GM12891 (cell line): Measurements from ENCODE around the gene EBLN1.
A peak's percentile ranks its signal among the peaks of the same experiment; 100 is the strongest.
"Not testable (repeated sequence)": the region's sequence is repeated elsewhere in the genome, so short reads cannot be mapped to it uniquely, and the experiment has no call there.

Experiments used
- DNase-seq: peaks from one replicate; pipeline ENCODE4 v3.0.0; 2011; ENCODE audit warnings: low spot score; ENCODE audit not compliant: insufficient read length
- FAIRE-seq: peaks from 2 replicates; lab custom pipeline; 2011; peaks lifted over from hg19 to GRCh38; lab: Jason Lieb, UNC
- PAX5 ChIP-seq: IDR thresholded peaks from 2 replicates; pipeline ENCODE4 v1.6.1; 2011; ENCODE audit warnings: low read length, moderate library complexity, mild to moderate bottlenecking; ENCODE audit not compliant: insufficient read depth, severe bottlenecking
- POLR2A ChIP-seq: IDR thresholded peaks from 2 replicates; pipeline ENCODE4 v1.6.1; 2011; ENCODE audit warnings: low read depth, low read length, control low read depth
- POLR2AphosphoS5 ChIP-seq: IDR thresholded peaks from 2 replicates; pipeline ENCODE4 v1.6.1; 2011; ENCODE audit warnings: low read depth, low read length, control low read depth
- POU2F2 ChIP-seq: IDR thresholded peaks from 2 replicates; pipeline ENCODE4 v1.6.1; 2011; ENCODE audit warnings: low read depth, mild to moderate bottlenecking, control low read depth, low read length, moderate library complexity
- SPI1 ChIP-seq: IDR thresholded peaks from 2 replicates; pipeline ENCODE4 v1.6.1; 2011; ENCODE audit warnings: low read depth, low read length, control low read depth
- TAF1 ChIP-seq: IDR thresholded peaks from 2 replicates; pipeline ENCODE4 v1.6.1; 2011; ENCODE audit warnings: low read depth, low read length, control low read depth

EBLN1 gene

GRCh38 chr10:22228943-22229801 lies 11.4 kb upstream of the EBLN1 start:
- FAIRE-seq: peak; percentile 96
- DNase-seq: peak; percentile 56
- TF ChIP-seq POLR2A (no peak), SPI1 (no peak), POLR2AphosphoS5 (no peak), PAX5 (no peak), TAF1 (0 out of 2 replicates have a peak, but pooled peaks have one; percentile 41), POU2F2 (peak; percentile 17; the same call in 1 of the 2 replicates)

GRCh38 chr10:22228167-22228938 lies 10.5 kb upstream of the EBLN1 start:
- no peak for TF ChIP-seq SPI1
- no peak for TF ChIP-seq TAF1
- no peak for TF ChIP-seq POLR2AphosphoS5
- TF ChIP-seq POLR2A: no peak
- no peak for TF ChIP-seq PAX5
- no peak for TF ChIP-seq POU2F2
- no peak for FAIRE-seq

GRCh38 chr10:22226599-22226998 lies 8.8 kb upstream of the EBLN1 start:
- FAIRE-seq: no peak
- DNase-seq: no peak
- TF ChIP-seq PAX5 (no peak), POLR2A (no peak), POLR2AphosphoS5 (no peak), POU2F2 (no peak), TAF1 (no peak), SPI1 (no peak)

More at GRCh38 chr10:22228167-22228938, 10.5 kb upstream of the EBLN1 start:
- DNase-seq: no peak

- peak; percentile 23 for FAIRE-seq
- no peak for DNase-seq
- TF ChIP-seq SPI1: no peak
- TF ChIP-seq POLR2AphosphoS5: no peak
- no peak for TF ChIP-seq POU2F2
- TF ChIP-seq POLR2A: no peak
- TF ChIP-seq PAX5: no peak
- TF ChIP-seq TAF1: no peak
These were observed 4.7 kb upstream of the EBLN1 start for GRCh38 chr10:22222236-22223190.

- FAIRE-seq: peak; percentile 66
- no peak for DNase-seq
These were observed 1.5 kb upstream of the EBLN1 start for GRCh38 chr10:22219308-22219707.

GRCh38 chr10:22218448-22218847 lies 633 bp upstream of the EBLN1 start:
- FAIRE-seq (no peak), DNase-seq (no peak)
- TF ChIP-seq POLR2A (no peak), POU2F2 (no peak), SPI1 (no peak), TAF1 (no peak), POLR2AphosphoS5 (no peak), PAX5 (no peak)

More at GRCh38 chr10:22219308-22219707, 1.5 kb upstream of the EBLN1 start:
- TF ChIP-seq SPI1 (no peak), POLR2A (no peak), POLR2AphosphoS5 (no peak), PAX5 (no peak), POU2F2 (no peak), TAF1 (no peak)

GRCh38 chr10:22217084-22217483 lies 731 bp downstream of the EBLN1 start:
- FAIRE-seq, DNase-seq: not testable (repeated sequence)

GRCh38 chr10:22210267-22210666 lies 7.5 kb downstream of the EBLN1 start:
- DNase-seq (no peak), FAIRE-seq (no peak)
- TF ChIP-seq PAX5 (no peak), POLR2AphosphoS5 (no peak), TAF1 (no peak), SPI1 (no peak), POU2F2 (no peak), POLR2A (no peak)

- DNase-seq (no peak), FAIRE-seq (no peak)
- TF ChIP-seq POLR2A (no peak), TAF1 (no peak)
These were observed 23.9 kb downstream of the EBLN1 start for GRCh38 chr10:22193945-22194344.

- no peak for TF ChIP-seq POU2F2
- TF ChIP-seq TAF1: no peak
- no peak for TF ChIP-seq POLR2A
- TF ChIP-seq SPI1: no peak
- TF ChIP-seq PAX5: no peak
- no peak for TF ChIP-seq POLR2AphosphoS5
- FAIRE-seq (no peak), DNase-seq (no peak)
These were observed 32.2 kb downstream of the EBLN1 start for GRCh38 chr10:22185586-22185985.
